ENCODE results near the gene LDLRAP1. TPM values are rescaled to one million over a fixed set of nuclear protein-coding genes. Genes with fewer than 3 reads are reported as not detected.

The LDLRAP1 gene
- total RNA-seq, 1 donor from 2014 or later, result 8.0 TPM

- Histone ChIP-seq H2AFZ (ENCODE audit: low read depth, low read length) (no peak overlapping the region), H3K9me3 (ENCODE audit: insufficient read depth, low read depth, low read length) (no peaks in the 10 kb centered on the region), H3K27ac (ENCODE audit: low read depth, low read length) (peak overlapping the region; percentile 90), H3K9ac (ENCODE audit: low read length) (peak overlapping the region; percentile 79), H3K27me3 (ENCODE audit: insufficient read depth, low read length) (no peaks in the 10 kb centered on the region), H3K4me2 (ENCODE audit: low read length) (peak overlapping the region; percentile 75), H4K20me1 (ENCODE audit: insufficient read depth, low read length) (no peaks in the 10 kb centered on the region), H3K4me3 (ENCODE audit: insufficient read depth, low read depth, low read length) (no peak overlapping the region), H3K36me3 (ENCODE audit: insufficient read depth, low read length) (no peaks in the 10 kb centered on the region), H3K4me1 (ENCODE audit: insufficient read depth, low read length) (peaks cover 58% of the 10 kb centered on the region), H3K79me2 (ENCODE audit: insufficient read depth, low read length) (no peaks in the 10 kb centered on the region)
- H3K4me1 Mint-ChIP-seq (ENCODE audit: low read depth, unreplicated experiment), result peaks cover 43% of the 10 kb centered on the region
- H3K9me3 Mint-ChIP-seq (ENCODE audit: unreplicated experiment), result no peaks in the 10 kb centered on the region
- no peaks in the 10 kb centered on the region for H3K36me3 Mint-ChIP-seq (ENCODE audit: low read depth, unreplicated experiment)
- peak overlapping the region; percentile 21 for H3K4me3 Mint-ChIP-seq (ENCODE audit: unreplicated experiment)
- DNase-seq (ENCODE audit: low read depth) (no peak), FAIRE-seq (no peak)
- H3K27ac Mint-ChIP-seq (ENCODE audit: unreplicated experiment), result peak overlapping the region; percentile 75
- H3K27me3 Mint-ChIP-seq (ENCODE audit: low read depth, unreplicated experiment), result peaks cover 9% of the 10 kb centered on the region
- TF ChIP-seq, protein P1, sequence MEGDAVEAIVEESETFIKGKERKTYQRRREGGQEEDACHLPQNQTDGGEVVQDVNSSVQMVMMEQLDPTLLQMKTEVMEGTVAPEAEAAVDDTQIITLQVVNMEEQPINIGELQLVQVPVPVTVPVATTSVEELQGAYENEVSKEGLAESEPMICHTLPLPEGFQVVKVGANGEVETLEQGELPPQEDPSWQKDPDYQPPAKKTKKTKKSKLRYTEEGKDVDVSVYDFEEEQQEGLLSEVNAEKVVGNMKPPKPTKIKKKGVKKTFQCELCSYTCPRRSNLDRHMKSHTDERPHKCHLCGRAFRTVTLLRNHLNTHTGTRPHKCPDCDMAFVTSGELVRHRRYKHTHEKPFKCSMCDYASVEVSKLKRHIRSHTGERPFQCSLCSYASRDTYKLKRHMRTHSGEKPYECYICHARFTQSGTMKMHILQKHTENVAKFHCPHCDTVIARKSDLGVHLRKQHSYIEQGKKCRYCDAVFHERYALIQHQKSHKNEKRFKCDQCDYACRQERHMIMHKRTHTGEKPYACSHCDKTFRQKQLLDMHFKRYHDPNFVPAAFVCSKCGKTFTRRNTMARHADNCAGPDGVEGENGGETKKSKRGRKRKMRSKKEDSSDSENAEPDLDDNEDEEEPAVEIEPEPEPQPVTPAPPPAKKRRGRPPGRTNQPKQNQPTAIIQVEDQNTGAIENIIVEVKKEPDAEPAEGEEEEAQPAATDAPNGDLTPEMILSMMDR (IDR thresholded peaks at IDR 0.05; ENCODE audit: insufficient read depth, low read depth, low read length), result no peak
- no peak for TF ChIP-seq EZH2 (IDR thresholded peaks at IDR 0.05; ENCODE audit: insufficient read depth, low read length)
Observed at GRCh38 chr1:25567710-25568089, 24.3 kb downstream of the LDLRAP1 start.

DNA sequence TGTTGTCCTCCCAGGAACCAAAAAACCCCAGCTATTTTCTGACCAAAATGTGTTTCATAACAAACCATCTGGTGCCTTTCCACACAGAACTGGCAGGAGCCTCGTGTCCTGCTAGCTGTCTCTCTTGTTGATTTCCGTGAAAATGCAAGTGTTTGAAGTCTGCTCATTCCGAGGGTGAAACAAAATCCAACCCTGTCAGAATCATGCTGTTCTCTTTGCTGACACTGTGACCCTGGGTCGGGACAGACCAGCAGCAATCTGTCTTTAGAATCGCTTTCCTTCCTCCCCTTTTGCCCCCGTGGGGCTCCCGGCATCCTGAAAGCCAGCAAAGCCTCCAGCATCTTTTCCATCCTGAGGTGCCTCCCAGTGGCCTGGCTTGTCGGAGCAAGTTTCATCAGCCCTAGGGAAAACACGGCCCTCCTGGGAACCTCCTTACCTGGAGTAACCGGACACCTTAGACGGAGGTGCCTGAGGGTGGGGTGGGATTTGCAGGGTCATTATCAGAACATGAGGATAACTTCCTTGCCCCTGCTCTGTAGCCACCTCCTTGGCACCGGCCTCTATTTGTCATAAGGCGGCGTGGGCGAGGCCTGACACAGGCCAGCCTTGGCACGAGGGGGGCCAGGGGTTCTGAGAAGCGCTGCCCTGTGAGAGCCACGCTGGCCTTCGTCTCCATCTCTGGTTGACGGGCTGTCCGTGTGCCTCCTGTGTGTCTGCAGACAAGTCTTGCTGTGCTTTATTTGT, 24.9 kb downstream of the LDLRAP1 start:
- H3K79me2 ChIP-seq (ENCODE audit: insufficient read depth, low read length), result no peaks in the 10 kb centered on the region
- H3K9me3 ChIP-seq (ENCODE audit: insufficient read depth, low read depth, low read length), result no peaks in the 10 kb centered on the region
- H3K4me2 ChIP-seq (ENCODE audit: low read length), result peak overlapping the region; percentile 75
- H3K4me1 ChIP-seq (ENCODE audit: insufficient read depth, low read length), result peaks cover 58% of the 10 kb centered on the region
- peaks cover 11% of the 10 kb centered on the region for H3K27me3 Mint-ChIP-seq (ENCODE audit: low read depth, unreplicated experiment)
- DNase-seq (ENCODE audit: low read depth) (peak; percentile 50), FAIRE-seq (no peak)
- H2AFZ ChIP-seq (ENCODE audit: low read depth, low read length), result peak overlapping the region; percentile 27
- peak overlapping the region; percentile 40 for H3K4me3 Mint-ChIP-seq (ENCODE audit: unreplicated experiment)
- H3K27me3 ChIP-seq (ENCODE audit: insufficient read depth, low read length), result no peaks in the 10 kb centered on the region
- no peaks in the 10 kb centered on the region for H4K20me1 ChIP-seq (ENCODE audit: insufficient read depth, low read length)
- peak overlapping the region; percentile 90 for H3K27ac ChIP-seq (ENCODE audit: low read depth, low read length)
- H3K27ac Mint-ChIP-seq (ENCODE audit: unreplicated experiment), result peak overlapping the region; percentile 92
- peak overlapping the region; percentile 79 for H3K9ac ChIP-seq (ENCODE audit: low read length)
- H3K4me1 Mint-ChIP-seq (ENCODE audit: low read depth, unreplicated experiment), result peaks cover 43% of the 10 kb centered on the region
- no peak overlapping the region for H3K4me3 ChIP-seq (ENCODE audit: insufficient read depth, low read depth, low read length)
- no peaks in the 10 kb centered on the region for H3K36me3 Mint-ChIP-seq (ENCODE audit: low read depth, unreplicated experiment)
- no peaks in the 10 kb centered on the region for H3K9me3 Mint-ChIP-seq (ENCODE audit: unreplicated experiment)
- TF ChIP-seq, protein P1 (IDR thresholded peaks at IDR 0.05; ENCODE audit: insufficient read depth, low read depth, low read length), result no peak
- no peak for TF ChIP-seq EZH2 (IDR thresholded peaks at IDR 0.05; ENCODE audit: insufficient read depth, low read length)
- H3K36me3 ChIP-seq (ENCODE audit: insufficient read depth, low read length), result no peaks in the 10 kb centered on the region

All from astrocyte (in vitro differentiated cells and primary cell).